ENCODE data around the gene NTN4.
"Not testable (repeated sequence)": the region's sequence is repeated elsewhere in the genome, so short reads cannot be mapped to it uniquely, and the experiment has no call there.

The NTN4 gene

GRCh38 chr12:95705143-95705542 is 85.4 kb downstream of the NTN4 start:
- no peak for DNase-seq

GRCh38 chr12:95703986-95704385 is 86.6 kb downstream of the NTN4 start:
- DNase-seq = no peak

GRCh38 chr12:95701722-95702418 is 88.7 kb downstream of the NTN4 start:
- DNase-seq = no peak

- no peak for DNase-seq
Observed at GRCh38 chr12:95701275-95701674, 89.3 kb downstream of the NTN4 start.

GRCh38 chr12:95700316-95700785 is 90.2 kb downstream of the NTN4 start:
- no peak for DNase-seq

- no peak for DNase-seq
Observed at GRCh38 chr12:95699579-95699978, 91.0 kb downstream of the NTN4 start.

- no peak for DNase-seq
Observed at GRCh38 chr12:95694136-95694535, 96.4 kb downstream of the NTN4 start.

- DNase-seq = no peak
Observed at GRCh38 chr12:95693689-95694088, 96.9 kb downstream of the NTN4 start.

- DNase-seq = no peak
Observed at GRCh38 chr12:95690861-95691635, 99.5 kb downstream of the NTN4 start.

- no peak for DNase-seq
Observed at GRCh38 chr12:95687937-95688336, 102.6 kb downstream of the NTN4 start.

GRCh38 chr12:95683418-95683817 is 107.1 kb downstream of the NTN4 start:
- no peak for DNase-seq

- no peak for DNase-seq
Observed at GRCh38 chr12:95681210-95681765, 109.3 kb downstream of the NTN4 start.

GRCh38 chr12:95678684-95679083 is 111.9 kb downstream of the NTN4 start:
- DNase-seq = no peak

GRCh38 chr12:95677782-95678181 is 112.8 kb downstream of the NTN4 start:
- DNase-seq = not testable (repeated sequence)

GRCh38 chr12:95674631-95675030 is 115.9 kb downstream of the NTN4 start:
- DNase-seq = no peak

- DNase-seq = no peak
Observed at GRCh38 chr12:95674163-95674562, 116.4 kb downstream of the NTN4 start.

GRCh38 chr12:95673576-95673975 is 117.0 kb downstream of the NTN4 start:
- no peak for DNase-seq

GRCh38 chr12:95672166-95672565 is 118.4 kb downstream of the NTN4 start:
- no peak for DNase-seq

- DNase-seq = no peak
Observed at GRCh38 chr12:95671265-95671664, 119.3 kb downstream of the NTN4 start.

- DNase-seq = no peak
Observed at GRCh38 chr12:95663525-95663924, 127.0 kb downstream of the NTN4 start.

GRCh38 chr12:95661360-95661759 is 129.2 kb downstream of the NTN4 start:
- DNase-seq = no peak

GRCh38 chr12:95658386-95658785 is 132.2 kb downstream of the NTN4 start:
- no peak for DNase-seq

GRCh38 chr12:95654665-95655064 is 135.9 kb downstream of the NTN4 start:
- not testable (repeated sequence) for DNase-seq

Data from C1 segment of cervical spinal cord (tissue), 14 donors.